Adrenal gland (tissue), 5 donors: ENCODE data around the gene TARS3.

ENCODE experiments used
- CTCF ChIP-seq, 6 experiments: fragments of 450-650 bp in 4 of 6; fragments of 200-600 bp in 2 of 6; sonication (generic) in 1 of 6; IDR thresholded peaks; 1 replicate in 5 of 6; 2 replicates in 1 of 6; pipeline versions ENCODE4 v1.5.1 to v1.8.0; 2016 to 2021; ENCODE audit warnings: antibody characterized with exemption in 6 of 6, mild to moderate bottlenecking in 2 of 6, moderate library complexity in 1 of 6
- POLR2A ChIP-seq, 2 donors: fragments of 450-650 bp; IDR thresholded peaks; one replicate each; pipeline ENCODE4 v1.6.1; 2017; ENCODE audit warnings: antibody characterized with exemption in 2 of 2, mild to moderate bottlenecking in 2 of 2, moderate library complexity in 1 of 2
- donor health status: DM: no; HTN: no; CAD: no.

GRCh38 chr15:101637919-101638318 lies 86.4 kb downstream of the TARS3 start:
- TF ChIP-seq CTCF (IDR thresholded peaks at IDR 0.05) (no peak), POLR2A (IDR thresholded peaks at IDR 0.05) (no peak)
